Bronchial epithelial cell (primary cell): ENCODE measurements around the gene TUBA4B. TPM values are rescaled to one million over a fixed set of nuclear protein-coding genes. Genes with fewer than 3 reads are reported as not detected.

ENCODE experiments used
- DNase-seq: peaks from one replicate; pipeline ENCODE4 v3.0.0-alpha.2; 2010; ENCODE audit warnings: low read depth
- FAIRE-seq: peaks from 2 replicates; lab custom pipeline; 2011; peaks lifted over from hg19 to GRCh38; lab: Jason Lieb, UNC
- H3K27me3 ChIP-seq: 2 replicates; pipeline ENCODE4 v1.5.1; 2011; ENCODE audit warnings: low read length; ENCODE audit not compliant: control insufficient read depth, insufficient read depth
- H3K36me3 ChIP-seq: 2 replicates; pipeline ENCODE4 v1.5.1; 2011; ENCODE audit warnings: low read length; ENCODE audit not compliant: control insufficient read depth, insufficient read depth
- H3K4me3 ChIP-seq: 2 replicates; pipeline ENCODE4 v1.5.1; 2011; ENCODE audit warnings: mild to moderate bottlenecking, low read depth, low read length, control low read depth
- CTCF ChIP-seq: IDR thresholded peaks from 2 replicates; pipeline ENCODE4 v1.5.1; 2011; ENCODE audit warnings: mild to moderate bottlenecking, moderate library complexity, low read length, control low read depth, inconsistent platforms; ENCODE audit not compliant: insufficient read depth, severe bottlenecking
- total RNA-seq: library from RNA; depleted of rRNA; stranded (reverse); fragments of >200 nt; gene quantifications from 2 replicates; pipeline ENCODE4 v1.2.1, GENCODE V29; 2014

TUBA4B gene
- total RNA-seq, 1 donor from 2014 or later: not detected

- Histone ChIP-seq H3K4me3 (no peak overlapping the region), H3K36me3 (peaks cover 55% of the 10 kb centered on the region), H3K27me3 (no peaks in the 10 kb centered on the region)
- FAIRE-seq (no peak), DNase-seq (no peak)
- TF ChIP-seq CTCF: no peak
These were observed 40.0 kb upstream of the TUBA4B start for GRCh38 chr2:219213026-219213415.

- no peak for FAIRE-seq
- no peaks in the 10 kb centered on the region for H3K27me3 ChIP-seq
- TF ChIP-seq CTCF: no peak
- DNase-seq: no peak
- H3K4me3 ChIP-seq: no peak overlapping the region
- H3K36me3 ChIP-seq: peaks cover 55% of the 10 kb centered on the region
These were observed 39.5 kb upstream of the TUBA4B start for GRCh38 chr2:219213486-219214071.

DNA sequence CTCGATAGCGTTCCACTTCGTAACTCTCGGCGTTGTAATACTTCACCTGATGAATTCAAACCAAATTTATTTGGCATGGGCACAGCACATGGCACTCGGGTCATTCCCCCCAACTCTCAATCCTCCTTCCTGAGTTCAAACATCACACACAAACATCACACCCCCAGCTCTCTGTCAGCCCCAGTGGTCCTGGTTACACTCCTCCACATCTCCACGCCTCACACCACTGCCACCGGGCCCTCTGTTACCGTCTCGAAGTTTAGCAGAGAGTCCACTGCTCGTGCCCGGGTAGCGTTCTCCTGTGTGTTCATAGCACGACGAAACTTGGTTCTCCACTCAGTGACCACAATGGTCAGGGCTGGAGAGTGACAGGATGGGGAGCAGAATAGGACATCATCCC, 38.9 kb upstream of the TUBA4B start:
- FAIRE-seq (peak; percentile 47), DNase-seq (no peak)
- peaks cover 53% of the 10 kb centered on the region for H3K36me3 ChIP-seq
- no peak for TF ChIP-seq CTCF
- no peak overlapping the region for H3K4me3 ChIP-seq
- no peaks in the 10 kb centered on the region for H3K27me3 ChIP-seq

GRCh38 chr2:219214786-219215185, 38.3 kb upstream of the TUBA4B start:
- Histone ChIP-seq H3K27me3 (no peaks in the 10 kb centered on the region), H3K4me3 (no peak overlapping the region), H3K36me3 (peaks cover 48% of the 10 kb centered on the region)
- FAIRE-seq (no peak), DNase-seq (no peak)
- no peak for TF ChIP-seq CTCF

DNA sequence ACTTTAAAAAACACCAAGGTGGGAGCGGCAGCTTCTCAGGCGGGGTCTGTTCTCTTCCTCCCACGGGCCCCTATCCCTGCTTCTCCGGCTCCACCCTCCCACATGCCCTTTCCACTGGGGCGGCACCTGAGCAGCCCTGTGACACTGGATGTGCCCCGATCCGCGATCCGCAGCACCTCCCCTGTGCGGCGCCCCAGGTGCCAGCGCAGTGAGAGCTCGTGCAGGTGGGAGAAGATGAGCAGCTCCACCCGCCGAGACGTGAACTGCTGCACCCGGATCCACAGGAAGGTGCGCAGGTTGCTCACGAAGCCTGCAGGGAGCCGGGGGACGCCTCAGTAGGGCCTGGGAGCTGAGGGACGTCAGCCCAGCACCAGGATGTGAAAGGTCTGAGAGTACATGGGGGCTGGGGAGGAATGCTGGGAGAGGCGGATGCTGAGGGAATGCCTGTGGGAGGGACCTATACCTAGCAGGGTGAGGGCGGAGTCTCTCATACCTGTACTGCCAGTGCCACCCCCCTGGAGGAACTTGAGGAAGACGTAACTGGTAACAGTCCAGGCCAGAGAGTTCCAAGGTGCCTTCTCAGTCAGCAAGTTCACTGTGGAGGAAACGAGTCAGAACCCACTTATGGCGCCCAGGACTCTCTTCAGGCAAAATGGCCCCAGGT, 37.0 kb upstream of the TUBA4B start:
- no peaks in the 10 kb centered on the region for H3K27me3 ChIP-seq
- TF ChIP-seq CTCF: no peak
- FAIRE-seq (no peak), DNase-seq (no peak)
- H3K4me3 ChIP-seq: no peak overlapping the region
- peaks cover 45% of the 10 kb centered on the region for H3K36me3 ChIP-seq

DNA sequence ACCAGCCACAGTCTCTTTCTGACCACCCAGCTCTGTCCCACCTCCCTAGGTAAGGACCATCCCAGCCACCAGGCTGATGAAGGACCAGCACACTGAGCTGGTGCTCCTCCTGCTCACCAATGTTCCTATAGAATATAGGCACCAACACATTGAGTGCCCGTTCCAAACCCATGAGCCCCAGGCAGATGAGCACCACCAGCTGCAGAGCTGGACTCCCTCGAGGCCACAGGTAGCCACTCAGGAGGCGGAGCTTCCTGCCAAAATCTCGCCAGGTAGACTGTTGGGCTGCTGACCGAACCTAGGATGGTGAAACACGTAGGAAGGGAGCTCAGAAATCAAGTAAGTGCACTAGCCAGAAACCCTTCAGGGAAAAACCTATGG, 36.5 kb upstream of the TUBA4B start:
- no peak overlapping the region for H3K4me3 ChIP-seq
- FAIRE-seq: no peak
- no peak for DNase-seq
- H3K36me3 ChIP-seq: peaks cover 44% of the 10 kb centered on the region
- TF ChIP-seq CTCF: no peak
- H3K27me3 ChIP-seq: no peaks in the 10 kb centered on the region
